Activated T-cell treated with anti-CD3 and anti-CD28 coated beads, Interleukin-2, amount 50 U/mL, for 24 hours (primary cell): ENCODE measurements around the gene PDLIM1.

Source experiments
- DNase-seq: peaks from one replicate; pipeline ENCODE4 v3.0.0-alpha.2; 2020
- H3K27ac Mint-ChIP-seq: 2 replicates; pipeline ENCODE4 v1.8.0; 2020; ENCODE audit warnings: mild to moderate bottlenecking, mixed read lengths
- H3K27me3 Mint-ChIP-seq: 2 replicates; pipeline ENCODE4 v1.8.0; 2020; ENCODE audit warnings: mixed read lengths
- H3K36me3 Mint-ChIP-seq: 2 replicates; pipeline ENCODE4 v1.8.0; 2020; ENCODE audit warnings: low read depth, mixed read lengths
- H3K4me1 Mint-ChIP-seq: 2 replicates; pipeline ENCODE4 v1.8.0; 2020; ENCODE audit warnings: low read depth, mixed read lengths
- H3K4me3 Mint-ChIP-seq: 2 replicates; pipeline ENCODE4 v1.8.0; 2020; ENCODE audit warnings: mild to moderate bottlenecking, moderate library complexity, mixed read lengths
- H3K9me3 Mint-ChIP-seq: 2 replicates; pipeline ENCODE4 v1.8.0; 2020; ENCODE audit warnings: mixed read lengths

The PDLIM1 gene

DNA sequence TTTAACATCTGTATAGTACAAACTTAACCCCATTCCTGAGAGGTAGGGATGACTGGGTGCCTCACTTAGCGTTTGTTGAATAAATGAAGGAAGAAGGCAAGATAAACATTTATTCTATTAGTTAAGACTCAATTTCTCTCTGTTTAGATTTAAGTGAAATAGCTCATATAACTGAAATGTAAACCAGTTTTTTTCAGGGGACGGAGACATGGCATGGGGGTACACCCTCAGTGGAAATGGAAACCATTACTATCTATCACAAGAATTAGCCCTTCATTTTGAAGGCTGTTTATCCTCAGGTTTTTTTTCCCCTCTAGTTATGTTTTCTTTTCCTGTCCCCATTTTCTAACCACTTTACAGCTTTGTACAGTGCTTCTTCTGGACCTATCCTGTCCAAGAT is 35.6 kb upstream of the PDLIM1 start:
- no peaks in the 10 kb centered on the region for H3K4me1 Mint-ChIP-seq
- H3K27ac Mint-ChIP-seq = no peak overlapping the region
- no peaks in the 10 kb centered on the region for H3K27me3 Mint-ChIP-seq
- H3K9me3 Mint-ChIP-seq = no peaks in the 10 kb centered on the region
- DNase-seq = no peak
- no peak overlapping the region for H3K4me3 Mint-ChIP-seq
- no peaks in the 10 kb centered on the region for H3K36me3 Mint-ChIP-seq

DNA sequence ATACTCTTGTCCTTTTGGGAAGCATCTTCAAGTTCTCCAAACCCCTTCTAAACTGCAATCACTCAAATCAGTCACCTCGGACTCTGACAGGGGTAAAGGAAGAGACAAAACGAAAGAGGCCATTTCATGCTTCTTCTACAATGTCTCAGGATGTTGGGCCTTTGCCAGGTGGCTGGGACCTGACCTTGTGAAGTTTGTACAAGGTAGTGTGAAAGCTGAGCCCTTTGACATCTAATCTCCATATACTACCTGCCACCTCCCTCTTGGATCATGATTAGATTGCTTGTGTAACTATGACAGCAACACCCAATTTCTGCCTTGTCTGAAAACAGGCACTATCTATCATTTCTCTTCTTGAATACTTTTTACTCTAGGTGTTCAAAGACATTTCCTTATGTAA is 35.1 kb upstream of the PDLIM1 start:
- no peak for DNase-seq
- H3K9me3 Mint-ChIP-seq = no peaks in the 10 kb centered on the region
- H3K27me3 Mint-ChIP-seq = no peaks in the 10 kb centered on the region
- H3K4me1 Mint-ChIP-seq = no peaks in the 10 kb centered on the region
- H3K4me3 Mint-ChIP-seq = no peak overlapping the region
- no peak overlapping the region for H3K27ac Mint-ChIP-seq
- H3K36me3 Mint-ChIP-seq = no peaks in the 10 kb centered on the region

- Mint-ChIP-seq H3K27ac (no peak overlapping the region), H3K9me3 (no peaks in the 10 kb centered on the region), H3K4me1 (no peaks in the 10 kb centered on the region), H3K4me3 (no peak overlapping the region), H3K27me3 (no peaks in the 10 kb centered on the region), H3K36me3 (no peaks in the 10 kb centered on the region)
- DNase-seq = no peak
Observed at GRCh38 chr10:95324436-95325268, 33.8 kb upstream of the PDLIM1 start.

- Mint-ChIP-seq H3K36me3 (no peaks in the 10 kb centered on the region), H3K9me3 (no peaks in the 10 kb centered on the region), H3K4me1 (no peaks in the 10 kb centered on the region), H3K27me3 (no peaks in the 10 kb centered on the region), H3K27ac (no peak overlapping the region), H3K4me3 (no peak overlapping the region)
- DNase-seq = no peak
Observed at GRCh38 chr10:95321554-95322301, 30.9 kb upstream of the PDLIM1 start.

- Mint-ChIP-seq H3K4me1 (no peaks in the 10 kb centered on the region), H3K4me3 (no peak overlapping the region), H3K27me3 (no peaks in the 10 kb centered on the region), H3K27ac (no peak overlapping the region), H3K9me3 (no peaks in the 10 kb centered on the region), H3K36me3 (no peaks in the 10 kb centered on the region)
- no peak for DNase-seq
Observed at GRCh38 chr10:95319239-95319638, 28.4 kb upstream of the PDLIM1 start.

DNA sequence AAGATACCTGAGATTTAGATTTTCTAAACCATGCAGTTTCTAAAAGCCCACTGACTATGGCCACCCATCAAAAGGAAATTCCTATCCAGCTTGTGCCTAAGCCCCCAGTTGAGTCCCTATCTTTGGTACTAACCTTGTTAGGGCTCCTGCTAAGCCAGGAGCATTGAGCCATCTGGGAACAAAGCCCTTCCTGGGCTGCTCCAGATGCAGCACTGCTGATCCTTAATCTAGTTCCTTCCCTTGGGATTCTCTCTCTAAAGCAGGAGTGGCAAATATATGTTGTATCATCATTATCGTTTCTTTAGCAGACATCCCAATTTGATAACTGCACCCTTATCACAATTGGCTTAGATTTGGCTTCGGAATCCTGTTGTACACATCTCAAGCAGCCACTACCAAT is 24.7 kb upstream of the PDLIM1 start:
- no peak overlapping the region for H3K27ac Mint-ChIP-seq
- DNase-seq = no peak
- H3K4me3 Mint-ChIP-seq = no peak overlapping the region
- no peaks in the 10 kb centered on the region for H3K36me3 Mint-ChIP-seq
- no peaks in the 10 kb centered on the region for H3K27me3 Mint-ChIP-seq
- no peaks in the 10 kb centered on the region for H3K4me1 Mint-ChIP-seq
- no peaks in the 10 kb centered on the region for H3K9me3 Mint-ChIP-seq

- Mint-ChIP-seq H3K4me1 (no peaks in the 10 kb centered on the region), H3K4me3 (no peak overlapping the region), H3K9me3 (no peaks in the 10 kb centered on the region), H3K36me3 (no peaks in the 10 kb centered on the region), H3K27me3 (no peaks in the 10 kb centered on the region), H3K27ac (no peak overlapping the region)
- no peak for DNase-seq
Observed at GRCh38 chr10:95314192-95314918, 23.6 kb upstream of the PDLIM1 start.

- Mint-ChIP-seq H3K27me3 (no peaks in the 10 kb centered on the region), H3K4me3 (no peak overlapping the region), H3K4me1 (peaks cover 6% of the 10 kb centered on the region), H3K27ac (no peak overlapping the region), H3K9me3 (no peaks in the 10 kb centered on the region), H3K36me3 (no peaks in the 10 kb centered on the region)
- no peak for DNase-seq
Observed at GRCh38 chr10:95312986-95313495, 22.2 kb upstream of the PDLIM1 start.

DNA sequence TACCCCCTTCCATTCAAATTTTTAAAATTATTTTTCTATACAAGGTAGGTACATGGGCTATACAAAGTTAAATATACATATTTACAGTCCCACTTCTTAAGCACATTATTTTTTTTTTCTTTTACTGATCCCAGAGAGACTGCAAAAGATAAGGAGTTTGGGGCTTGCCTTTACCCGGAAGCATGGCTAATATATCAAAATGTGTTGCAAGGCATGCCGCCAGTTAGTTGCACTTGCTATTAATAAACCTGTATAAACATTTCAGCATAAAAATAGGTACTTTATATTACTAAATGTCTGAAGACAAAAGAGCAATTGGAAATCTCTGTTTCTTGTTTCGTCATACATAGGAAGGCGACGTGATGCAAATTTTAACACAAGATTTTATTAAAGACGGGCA is 21.5 kb upstream of the PDLIM1 start:
- H3K4me3 Mint-ChIP-seq = no peak overlapping the region
- H3K9me3 Mint-ChIP-seq = no peaks in the 10 kb centered on the region
- peaks cover 6% of the 10 kb centered on the region for H3K4me1 Mint-ChIP-seq
- H3K36me3 Mint-ChIP-seq = no peaks in the 10 kb centered on the region
- no peak overlapping the region for H3K27ac Mint-ChIP-seq
- H3K27me3 Mint-ChIP-seq = no peaks in the 10 kb centered on the region
- DNase-seq = no peak

GRCh38 chr10:95309958-95310357 is 19.2 kb upstream of the PDLIM1 start:
- Mint-ChIP-seq H3K9me3 (no peaks in the 10 kb centered on the region), H3K36me3 (no peaks in the 10 kb centered on the region), H3K4me1 (peaks cover 6% of the 10 kb centered on the region), H3K4me3 (no peak overlapping the region), H3K27me3 (no peaks in the 10 kb centered on the region), H3K27ac (no peak overlapping the region)
- no peak for DNase-seq

GRCh38 chr10:95308389-95309302 is 17.8 kb upstream of the PDLIM1 start:
- no peak overlapping the region for H3K27ac Mint-ChIP-seq
- H3K36me3 Mint-ChIP-seq = no peaks in the 10 kb centered on the region
- H3K9me3 Mint-ChIP-seq = no peaks in the 10 kb centered on the region
- peaks cover 6% of the 10 kb centered on the region for H3K4me1 Mint-ChIP-seq
- H3K4me3 Mint-ChIP-seq = no peak overlapping the region
- no peak for DNase-seq
- no peaks in the 10 kb centered on the region for H3K27me3 Mint-ChIP-seq

- H3K9me3 Mint-ChIP-seq = no peaks in the 10 kb centered on the region
- no peaks in the 10 kb centered on the region for H3K36me3 Mint-ChIP-seq
- H3K27me3 Mint-ChIP-seq = no peaks in the 10 kb centered on the region
- DNase-seq = no peak
- H3K4me1 Mint-ChIP-seq = peaks cover 6% of the 10 kb centered on the region
- H3K4me3 Mint-ChIP-seq = no peak overlapping the region
- H3K27ac Mint-ChIP-seq = no peak overlapping the region
Observed at GRCh38 chr10:95306851-95307250, 16.0 kb upstream of the PDLIM1 start.

GRCh38 chr10:95306318-95306650 is 15.5 kb upstream of the PDLIM1 start:
- Mint-ChIP-seq H3K36me3 (no peaks in the 10 kb centered on the region), H3K4me1 (peaks cover 6% of the 10 kb centered on the region), H3K27me3 (no peaks in the 10 kb centered on the region), H3K4me3 (no peak overlapping the region), H3K9me3 (no peaks in the 10 kb centered on the region), H3K27ac (no peak overlapping the region)
- no peak for DNase-seq
